HepG2 (cell line): ENCODE measurements around the gene GGNBP2. TPM values are rescaled to one million over a fixed set of nuclear protein-coding genes. Genes with fewer than 3 reads are reported as not detected.
A peak's percentile ranks its signal among the peaks of the same experiment; 100 is the strongest.

ENCODE experiments used
- MTF1 ChIP-seq: sonication (generic); formaldehyde crosslinking; IDR thresholded peaks from 2 replicates; pipeline ENCODE4 v1.5.0; 2020; ENCODE audit warnings: missing genetic modification reagents
- NRL ChIP-seq: sonication (generic); formaldehyde crosslinking; IDR thresholded peaks from 2 replicates; pipeline ENCODE4 v1.5.0; 2020; ENCODE audit warnings: missing genetic modification reagents, mild to moderate bottlenecking, moderate library complexity, borderline replicate concordance
- TARDBP ChIP-seq: sonication (generic); formaldehyde crosslinking; IDR thresholded peaks from 2 replicates; pipeline ENCODE4 v1.8.0; 2022; ENCODE audit warnings: mild to moderate bottlenecking, missing genetic modification reagents
- TCF7 ChIP-seq: sonication (generic); IDR thresholded peaks from 2 replicates; pipeline ENCODE4 v1.6.1; 2016; ENCODE audit warnings: antibody characterized with exemption, low read depth
- ZBTB42 ChIP-seq: sonication (generic); formaldehyde crosslinking; IDR thresholded peaks from 2 replicates; pipeline ENCODE4 v1.5.0; 2020; ENCODE audit warnings: mild to moderate bottlenecking, missing genetic modification reagents
- ZFP41 ChIP-seq: sonication (generic); formaldehyde crosslinking; IDR thresholded peaks from 2 replicates; pipeline ENCODE4 v1.4.0; 2020; ENCODE audit warnings: mild to moderate bottlenecking, missing genetic modification reagents, borderline replicate concordance
- ZNF3 ChIP-seq: IDR thresholded peaks from 2 replicates; pipeline ENCODE4 v1.7.0; 2017; ENCODE audit warnings: inconsistent platforms
- ZNF800 ChIP-seq: sonication (generic); formaldehyde crosslinking; IDR thresholded peaks from 2 replicates; pipeline ENCODE4 v1.4.0; 2020; ENCODE audit warnings: missing genetic modification reagents
- ZSCAN21 ChIP-seq: sonication (generic); formaldehyde crosslinking; IDR thresholded peaks from 2 replicates; pipeline ENCODE4 v1.8.0; 2022; ENCODE audit warnings: mild to moderate bottlenecking, missing genetic modification reagents, moderate library complexity, borderline replicate concordance
- ZSCAN31 ChIP-seq: sonication (generic); formaldehyde crosslinking; IDR thresholded peaks from 2 replicates; pipeline ENCODE4 v1.5.0; 2020; ENCODE audit warnings: low read depth, mild to moderate bottlenecking, missing genetic modification reagents
- polyA plus RNA-seq, 8 experiments: library from polyadenylated mRNA; depleted of rRNA in 3 of 8; stranded (reverse) in 7 of 8; unstranded in 1 of 8; fragments of >200 nt; fragmentation: Illumina TruSeq in 4 of 8; extraction: Trizol in 4 of 8; gene quantifications; 2 replicates each; pipeline versions ENCODE4 v1.2.1 to v1.2.3, GENCODE V29; 2011 to 2016; ENCODE audit warnings: low read depth in 4 of 8, missing spikeins in 1 of 8, mixed read lengths in 1 of 8; ENCODE audit not compliant: insufficient read depth in 1 of 8
- total RNA-seq, 5 experiments: library from RNA; depleted of rRNA; stranded (reverse); fragments of >200 nt; fragmentation: Illumina TruSeq; extraction: Trizol; gene quantifications; 2 replicates each; pipeline ENCODE4 v1.2.3, GENCODE V29; 2016; ENCODE audit warnings: low read depth in 1 of 5
- TF ChIP-seq, protein P1 (sequence below): sonication (generic); formaldehyde crosslinking; IDR thresholded peaks from 2 replicates; pipeline ENCODE4 v1.8.0; 2022; ENCODE audit warnings: mild to moderate bottlenecking, missing genetic modification reagents; ENCODE audit not compliant: insufficient replicate concordance
- TF ChIP-seq, protein P2 (sequence below): sonication (generic); formaldehyde crosslinking; conservative IDR thresholded peaks from 2 replicates; pipeline ENCODE4 v1.4.0; 2020; ENCODE audit warnings: missing genetic modification reagents
- TF ChIP-seq, protein P3 (sequence below): sonication (generic); formaldehyde crosslinking; IDR thresholded peaks from 2 replicates; pipeline ENCODE4 v1.4.0; 2020; ENCODE audit warnings: missing genetic modification reagents
- TF ChIP-seq, protein P4 (sequence below): sonication (generic); formaldehyde crosslinking; IDR thresholded peaks from 2 replicates; pipeline ENCODE4 v1.4.0; 2020; ENCODE audit warnings: mild to moderate bottlenecking, missing genetic modification reagents

GGNBP2 gene
- total and polyA plus RNA-seq, 2 of the 13 experiments (the other 11 are each of a cell fraction or from before 2014, with no cell fraction given) = 53.3 to 84.2 TPM

DNA sequence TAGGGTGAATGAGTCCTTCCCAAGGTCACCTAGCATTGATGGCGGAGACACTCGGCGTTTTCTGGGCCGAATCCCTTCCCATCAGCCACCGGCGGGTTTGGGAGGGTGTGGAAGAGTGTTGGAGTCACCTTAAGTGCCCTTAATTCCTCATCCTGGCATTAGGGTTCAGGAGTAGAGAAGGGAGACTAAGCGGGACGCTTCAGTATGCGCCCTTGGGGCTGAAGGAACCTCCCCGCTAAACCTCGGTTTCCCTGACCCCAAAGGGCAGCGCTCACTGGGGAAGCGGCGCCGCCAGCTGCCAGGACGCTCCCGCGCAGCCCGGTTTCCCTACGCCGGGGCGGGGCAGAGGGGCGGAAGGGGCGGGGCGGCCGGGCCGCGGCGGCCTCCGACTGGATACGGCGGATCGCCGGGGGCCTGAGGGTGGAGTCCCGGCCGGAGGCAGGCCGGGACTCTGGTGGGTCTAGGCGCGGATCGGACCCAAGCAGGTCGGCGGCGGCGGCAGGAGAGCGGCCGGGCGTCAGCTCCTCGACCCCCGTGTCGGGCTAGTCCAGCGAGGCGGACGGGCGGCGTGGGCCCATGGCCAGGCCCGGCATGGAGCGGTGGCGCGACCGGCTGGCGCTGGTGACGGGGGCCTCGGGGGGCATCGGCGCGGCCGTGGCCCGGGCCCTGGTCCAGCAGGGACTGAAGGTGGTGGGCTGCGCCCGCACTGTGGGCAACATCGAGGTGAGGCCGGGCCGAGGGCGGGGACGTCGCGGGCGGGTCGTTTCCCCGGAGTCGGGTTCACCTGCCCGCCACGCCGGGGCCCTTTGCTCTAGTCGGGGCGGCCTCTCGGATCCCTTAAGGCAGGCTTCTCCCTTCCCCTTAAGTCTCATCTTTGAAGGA, 47.0 kb downstream of the GGNBP2 start, which contains the start of gene DHRS11 (continued):
- TF ChIP-seq NRL (CRISPR knock-in tag) (no peak), ZSCAN21 (CRISPR knock-in tag) (no peak), ZNF3 (CRISPR knock-in tag) (no peak), ZNF800 (CRISPR knock-in tag) (no peak), TCF7 (no peak), TARDBP (CRISPR knock-in tag) (0 out of 2 replicates have a peak, but pooled peaks have one; percentile 52), MTF1 (CRISPR knock-in tag) (no peak), ZSCAN31 (CRISPR knock-in tag) (no peak), ZFP41 (CRISPR knock-in tag) (no peak), ZBTB42 (CRISPR knock-in tag) (no peak)
- TF ChIP-seq, protein P1, sequence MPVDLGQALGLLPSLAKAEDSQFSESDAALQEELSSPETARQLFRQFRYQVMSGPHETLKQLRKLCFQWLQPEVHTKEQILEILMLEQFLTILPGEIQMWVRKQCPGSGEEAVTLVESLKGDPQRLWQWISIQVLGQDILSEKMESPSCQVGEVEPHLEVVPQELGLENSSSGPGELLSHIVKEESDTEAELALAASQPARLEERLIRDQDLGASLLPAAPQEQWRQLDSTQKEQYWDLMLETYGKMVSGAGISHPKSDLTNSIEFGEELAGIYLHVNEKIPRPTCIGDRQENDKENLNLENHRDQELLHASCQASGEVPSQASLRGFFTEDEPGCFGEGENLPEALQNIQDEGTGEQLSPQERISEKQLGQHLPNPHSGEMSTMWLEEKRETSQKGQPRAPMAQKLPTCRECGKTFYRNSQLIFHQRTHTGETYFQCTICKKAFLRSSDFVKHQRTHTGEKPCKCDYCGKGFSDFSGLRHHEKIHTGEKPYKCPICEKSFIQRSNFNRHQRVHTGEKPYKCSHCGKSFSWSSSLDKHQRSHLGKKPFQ = no peak
- TF ChIP-seq, protein P2, sequence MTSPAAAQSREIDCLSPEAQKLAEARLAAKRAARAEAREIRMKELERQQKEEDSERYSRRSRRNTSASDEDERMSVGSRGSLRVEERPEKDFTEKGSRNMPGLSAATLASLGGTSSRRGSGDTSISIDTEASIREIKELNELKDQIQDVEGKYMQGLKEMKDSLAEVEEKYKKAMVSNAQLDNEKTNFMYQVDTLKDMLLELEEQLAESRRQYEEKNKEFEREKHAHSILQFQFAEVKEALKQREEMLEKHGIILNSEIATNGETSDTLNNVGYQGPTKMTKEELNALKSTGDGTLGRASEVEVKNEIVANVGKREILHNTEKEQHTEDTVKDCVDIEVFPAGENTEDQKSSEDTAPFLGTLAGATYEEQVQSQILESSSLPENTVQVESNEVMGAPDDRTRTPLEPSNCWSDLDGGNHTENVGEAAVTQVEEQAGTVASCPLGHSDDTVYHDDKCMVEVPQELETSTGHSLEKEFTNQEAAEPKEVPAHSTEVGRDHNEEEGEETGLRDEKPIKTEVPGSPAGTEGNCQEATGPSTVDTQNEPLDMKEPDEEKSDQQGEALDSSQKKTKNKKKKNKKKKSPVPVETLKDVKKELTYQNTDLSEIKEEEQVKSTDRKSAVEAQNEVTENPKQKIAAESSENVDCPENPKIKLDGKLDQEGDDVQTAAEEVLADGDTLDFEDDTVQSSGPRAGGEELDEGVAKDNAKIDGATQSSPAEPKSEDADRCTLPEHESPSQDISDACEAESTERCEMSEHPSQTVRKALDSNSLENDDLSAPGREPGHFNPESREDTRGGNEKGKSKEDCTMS (CRISPR knock-in tag) = no peak
- TF ChIP-seq, protein P3, sequence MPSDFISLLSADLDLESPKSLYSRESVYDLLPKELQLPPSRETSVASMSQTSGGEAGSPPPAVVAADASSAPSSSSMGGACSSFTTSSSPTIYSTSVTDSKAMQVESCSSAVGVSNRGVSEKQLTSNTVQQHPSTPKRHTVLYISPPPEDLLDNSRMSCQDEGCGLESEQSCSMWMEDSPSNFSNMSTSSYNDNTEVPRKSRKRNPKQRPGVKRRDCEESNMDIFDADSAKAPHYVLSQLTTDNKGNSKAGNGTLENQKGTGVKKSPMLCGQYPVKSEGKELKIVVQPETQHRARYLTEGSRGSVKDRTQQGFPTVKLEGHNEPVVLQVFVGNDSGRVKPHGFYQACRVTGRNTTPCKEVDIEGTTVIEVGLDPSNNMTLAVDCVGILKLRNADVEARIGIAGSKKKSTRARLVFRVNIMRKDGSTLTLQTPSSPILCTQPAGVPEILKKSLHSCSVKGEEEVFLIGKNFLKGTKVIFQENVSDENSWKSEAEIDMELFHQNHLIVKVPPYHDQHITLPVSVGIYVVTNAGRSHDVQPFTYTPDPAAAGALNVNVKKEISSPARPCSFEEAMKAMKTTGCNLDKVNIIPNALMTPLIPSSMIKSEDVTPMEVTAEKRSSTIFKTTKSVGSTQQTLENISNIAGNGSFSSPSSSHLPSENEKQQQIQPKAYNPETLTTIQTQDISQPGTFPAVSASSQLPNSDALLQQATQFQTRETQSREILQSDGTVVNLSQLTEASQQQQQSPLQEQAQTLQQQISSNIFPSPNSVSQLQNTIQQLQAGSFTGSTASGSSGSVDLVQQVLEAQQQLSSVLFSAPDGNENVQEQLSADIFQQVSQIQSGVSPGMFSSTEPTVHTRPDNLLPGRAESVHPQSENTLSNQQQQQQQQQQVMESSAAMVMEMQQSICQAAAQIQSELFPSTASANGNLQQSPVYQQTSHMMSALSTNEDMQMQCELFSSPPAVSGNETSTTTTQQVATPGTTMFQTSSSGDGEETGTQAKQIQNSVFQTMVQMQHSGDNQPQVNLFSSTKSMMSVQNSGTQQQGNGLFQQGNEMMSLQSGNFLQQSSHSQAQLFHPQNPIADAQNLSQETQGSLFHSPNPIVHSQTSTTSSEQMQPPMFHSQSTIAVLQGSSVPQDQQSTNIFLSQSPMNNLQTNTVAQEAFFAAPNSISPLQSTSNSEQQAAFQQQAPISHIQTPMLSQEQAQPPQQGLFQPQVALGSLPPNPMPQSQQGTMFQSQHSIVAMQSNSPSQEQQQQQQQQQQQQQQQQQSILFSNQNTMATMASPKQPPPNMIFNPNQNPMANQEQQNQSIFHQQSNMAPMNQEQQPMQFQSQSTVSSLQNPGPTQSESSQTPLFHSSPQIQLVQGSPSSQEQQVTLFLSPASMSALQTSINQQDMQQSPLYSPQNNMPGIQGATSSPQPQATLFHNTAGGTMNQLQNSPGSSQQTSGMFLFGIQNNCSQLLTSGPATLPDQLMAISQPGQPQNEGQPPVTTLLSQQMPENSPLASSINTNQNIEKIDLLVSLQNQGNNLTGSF (CRISPR knock-in tag) = no peak; the same call in 1 of the 2 replicates
- TF ChIP-seq, protein P4, sequence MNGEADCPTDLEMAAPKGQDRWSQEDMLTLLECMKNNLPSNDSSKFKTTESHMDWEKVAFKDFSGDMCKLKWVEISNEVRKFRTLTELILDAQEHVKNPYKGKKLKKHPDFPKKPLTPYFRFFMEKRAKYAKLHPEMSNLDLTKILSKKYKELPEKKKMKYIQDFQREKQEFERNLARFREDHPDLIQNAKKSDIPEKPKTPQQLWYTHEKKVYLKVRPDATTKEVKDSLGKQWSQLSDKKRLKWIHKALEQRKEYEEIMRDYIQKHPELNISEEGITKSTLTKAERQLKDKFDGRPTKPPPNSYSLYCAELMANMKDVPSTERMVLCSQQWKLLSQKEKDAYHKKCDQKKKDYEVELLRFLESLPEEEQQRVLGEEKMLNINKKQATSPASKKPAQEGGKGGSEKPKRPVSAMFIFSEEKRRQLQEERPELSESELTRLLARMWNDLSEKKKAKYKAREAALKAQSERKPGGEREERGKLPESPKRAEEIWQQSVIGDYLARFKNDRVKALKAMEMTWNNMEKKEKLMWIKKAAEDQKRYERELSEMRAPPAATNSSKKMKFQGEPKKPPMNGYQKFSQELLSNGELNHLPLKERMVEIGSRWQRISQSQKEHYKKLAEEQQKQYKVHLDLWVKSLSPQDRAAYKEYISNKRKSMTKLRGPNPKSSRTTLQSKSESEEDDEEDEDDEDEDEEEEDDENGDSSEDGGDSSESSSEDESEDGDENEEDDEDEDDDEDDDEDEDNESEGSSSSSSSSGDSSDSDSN (CRISPR knock-in tag) = 0 out of 2 replicates have a peak, but pooled peaks have one; percentile 8
